Measurements from ENCODE around the gene CHCHD3. TPM values are rescaled to one million over a fixed set of nuclear protein-coding genes. Genes with fewer than 3 reads are reported as not detected.

The CHCHD3 gene
- total and polyA plus RNA-seq, 2 of the 4 experiments (the other 2 are of a cell fraction): 56.9 to 141 TPM

- H3K27me3 ChIP-seq (ENCODE audit: control insufficient read depth, insufficient read depth, low read length): no peaks in the 10 kb centered on the region
- H2BK15ac ChIP-seq (ENCODE audit: low read depth, low read length): no peak overlapping the region
- no peak overlapping the region for H3K14ac ChIP-seq (replicated peaks; ENCODE audit: low read depth, low read length)
- ChIA-PET POLR2A (ENCODE audit: unreplicated experiment) (no interaction called here), CTCF (no interaction called here)
- H4K5ac ChIP-seq (ENCODE audit: low read depth, low read length): no peak overlapping the region
- H3K27ac ChIP-seq (ENCODE audit: insufficient read depth, low read length): no peak overlapping the region
- intact Hi-C loops (cut with micrococcal nuclease) (no loop called here), in situ Hi-C loops (cut with MboI; ENCODE audit: low sequenced_read_pairs) (no loop called here), dilution Hi-C loops (cut with HindIII; ENCODE audit: low sequenced_read_pairs, unreplicated experiment) (no loop called here)
- no peak overlapping the region for H3K4me2 ChIP-seq (ENCODE audit: low read depth, low read length)
- H3K4me3 ChIP-seq (ENCODE audit: insufficient read depth, low read depth, low read length): no peak overlapping the region
- no peaks in the 10 kb centered on the region for H3K9me3 ChIP-seq (ENCODE audit: control insufficient read depth, insufficient read depth, low read length)
- H3K9me1 ChIP-seq (ENCODE audit: insufficient read depth, low read length): no peaks in the 10 kb centered on the region
- no peak overlapping the region for H2BK120ac ChIP-seq (ENCODE audit: low read depth, low read length)
- no TSS peak for BruUV-seq (replicated peaks)
- WGBS, 2 experiments (ENCODE audit: extremely low coverage in 2 of 2, insufficient read length in 1 of 2): no CpG with 5 or more reads among the region's 4 CpGs
- H2BK5ac ChIP-seq (ENCODE audit: low read depth, low read length, poor library complexity, severe bottlenecking): no peak overlapping the region
- no peak overlapping the region for H4K91ac ChIP-seq (ENCODE audit: insufficient read depth, low read depth, low read length)
- H4K8ac ChIP-seq (ENCODE audit: low read depth in 2 of 2, low read length in 2 of 2): no peak overlapping the region
- H3K4me1 ChIP-seq (ENCODE audit: control insufficient read depth, insufficient read depth, low read length): no peaks in the 10 kb centered on the region
- no peak overlapping the region for H3K9ac ChIP-seq (ENCODE audit: low read depth, low read length)
- no peak overlapping the region for H3K18ac ChIP-seq (ENCODE audit: low read depth, low read length)
- no peak overlapping the region for H3K56ac ChIP-seq (ENCODE audit: extremely low read depth, insufficient read depth, low read length)
- TF ChIP-seq MAZ (IDR thresholded peaks at IDR 0.05; ENCODE audit: borderline replicate concordance, low read depth, low read length): no peak
- no peak for TF ChIP-seq NFE2L2 (IDR thresholded peaks at IDR 0.05; ENCODE audit: low read depth, low read length)
- TF ChIP-seq BHLHE40 (IDR thresholded peaks at IDR 0.05; ENCODE audit: low read depth, low read length): no peak
- H3K23ac ChIP-seq (ENCODE audit: low read depth, low read length): no peak overlapping the region
- no peak overlapping the region for H2AK5ac ChIP-seq (ENCODE audit: low read depth, low read length)
- DNase-seq (no peak), ATAC-seq (ENCODE audit: low read depth) (no peak)
- no peak overlapping the region for H3K4ac ChIP-seq (ENCODE audit: low read depth, low read length)
- no peak overlapping the region for H2AK9ac ChIP-seq (replicated peaks; ENCODE audit: low read depth, low read length, poor library complexity)
- peaks cover 3 to 6% of the 10 kb centered on the region in 2 experiments; a peak in 3 of 4 replicates for H3K79me1 ChIP-seq (ENCODE audit: low read depth in 1 of 2, low read length in 2 of 2)
- H4K20me1 ChIP-seq (ENCODE audit: insufficient read depth, low read length): no peaks in the 10 kb centered on the region
- no peak overlapping the region for H2AFZ ChIP-seq (replicated peaks; ENCODE audit: low read length, poor library complexity)
- H2BK20ac ChIP-seq (ENCODE audit: low read depth, low read length): no peak overlapping the region
- no peaks in the 10 kb centered on the region for H3K36me3 ChIP-seq (ENCODE audit: control insufficient read depth, insufficient read depth, low read length)
Measured at GRCh38 chr7:132941428-132941827, 140.5 kb downstream of the CHCHD3 start.
